H1 (cell line): ENCODE data around the gene SEMA4D. TPM values are rescaled to one million over a fixed set of nuclear protein-coding genes. Genes with fewer than 3 reads are reported as not detected.

Experiments used
- CTCF ChIA-PET: fragments of 300-600 bp; sonication (Branson Sonifier 250); formaldehyde crosslinking; loops from one replicate; lab custom pipeline; 2021; ENCODE audit not compliant: partially characterized antibody; lab: Charles Lee
- POLR2A ChIA-PET: fragments of 300-600 bp; sonication (Branson Sonifier 250); formaldehyde crosslinking; loops from one replicate; lab custom pipeline; 2021; ENCODE audit warnings: inconsistent platforms; ENCODE audit not compliant: partially characterized antibody; lab: Charles Lee
- DNase-seq, 2 experiments: peaks; one replicate each; pipeline versions ENCODE4 v3.0.0 to v3.0.0-alpha.2; 2010 to 2022; ENCODE audit warnings: low spot score in 2 of 2, low read depth in 1 of 2, mixed read lengths in 1 of 2
- FAIRE-seq: peaks from 2 replicates; lab custom pipeline; 2011; peaks lifted over from hg19 to GRCh38; lab: Jason Lieb, UNC
- H2AFZ ChIP-seq: 2 replicates; pipeline ENCODE4 v1.8.1; 2012; ENCODE audit warnings: low read length, inconsistent platforms
- H2AK5ac ChIP-seq: 2 replicates; pipeline ENCODE4 v1.6.1; 2013; ENCODE audit warnings: low read depth, low read length
- H2BK120ac ChIP-seq: replicated peaks from 2 replicates; pipeline ENCODE3; 2013; ENCODE audit warnings: low read depth, low read length, inconsistent platforms
- H2BK12ac ChIP-seq: 2 replicates; pipeline ENCODE4 v1.6.1; 2013; ENCODE audit warnings: low read depth, low read length
- H2BK15ac ChIP-seq: 2 replicates; pipeline ENCODE4 v1.6.1; 2013; ENCODE audit warnings: low read length
- H2BK20ac ChIP-seq: 2 replicates; pipeline ENCODE4 v1.6.1; 2013; ENCODE audit warnings: low read length
- H2BK5ac ChIP-seq: 2 replicates; pipeline ENCODE4 v1.6.1; 2013; ENCODE audit warnings: low read depth, low read length
- H3K14ac ChIP-seq: 2 replicates; pipeline ENCODE4 v1.6.1; 2013; ENCODE audit warnings: inconsistent platforms; ENCODE audit not compliant: insufficient read length
- H3K18ac ChIP-seq: 2 replicates; pipeline ENCODE4 v1.6.1; 2013; ENCODE audit warnings: low read length; ENCODE audit errors: extremely low read depth
- H3K23ac ChIP-seq: 2 replicates; pipeline ENCODE4 v1.6.1; 2013; ENCODE audit warnings: inconsistent platforms; ENCODE audit not compliant: insufficient read length
- H3K23me2 ChIP-seq: 2 replicates; pipeline ENCODE4 v1.6.1; 2013; ENCODE audit warnings: low read depth, low read length
- H3K27ac ChIP-seq: 2 replicates; pipeline ENCODE4 v1.6.1; 2011; ENCODE audit warnings: low read depth, low read length, inconsistent platforms
- H3K27me3 ChIP-seq, 4 experiments: replicated peaks in 1 of 4; 1 replicate in 1 of 4; 2 replicates in 3 of 4; pipeline versions ENCODE4 v1.6.1 to v1.8.1; 2011 to 2013; ENCODE audit warnings: low read length in 3 of 4, mild to moderate bottlenecking in 3 of 4, inconsistent platforms in 2 of 4, mixed read lengths in 2 of 4, moderate library complexity in 1 of 4; ENCODE audit not compliant: control insufficient read depth in 3 of 4, insufficient read depth in 3 of 4; ENCODE audit errors: extremely low read depth in 1 of 4
- H3K36me3 ChIP-seq, 4 experiments: 2 replicates each; pipeline versions ENCODE4 v1.6.1 to v1.8.1; 2011 to 2013; ENCODE audit warnings: mild to moderate bottlenecking in 4 of 4, low read length in 3 of 4, moderate library complexity in 2 of 4, control low read depth in 1 of 4, inconsistent platforms in 1 of 4; ENCODE audit not compliant: insufficient read depth in 4 of 4, control insufficient read depth in 2 of 4
- H3K4ac ChIP-seq: replicated peaks from 2 replicates; pipeline ENCODE3; 2013; ENCODE audit warnings: low read length, low read depth, mixed read lengths, inconsistent platforms; ENCODE audit not compliant: insufficient read length
- H3K4me1 ChIP-seq, 4 experiments: replicated peaks in 1 of 4; 1 replicate in 1 of 4; 2 replicates in 3 of 4; pipeline versions ENCODE4 v1.6.1 to v1.8.1; 2011 to 2013; ENCODE audit warnings: low read length in 3 of 4, inconsistent platforms in 2 of 4, mixed read lengths in 1 of 4; ENCODE audit not compliant: insufficient read depth in 4 of 4, control insufficient read depth in 3 of 4
- H3K4me2 ChIP-seq, 2 experiments: 2 replicates each; pipeline versions ENCODE4 v1.6.1 to v1.8.1; 2011 to 2013; ENCODE audit warnings: low read depth in 2 of 2, low read length in 2 of 2, control low read depth in 1 of 2, inconsistent platforms in 1 of 2, mild to moderate bottlenecking in 1 of 2; ENCODE audit not compliant: insufficient read depth in 1 of 2
- H3K4me3 ChIP-seq, 4 experiments: fragments of 200-600, 300-600 bp in 1 of 4; sonication (generic), shearing (Covaris generic), sonication (Bioruptor Twin) in 1 of 4; 2 replicates each; pipeline versions ENCODE4 v1.5.1 to v1.8.1; 2011 to 2016; ENCODE audit warnings: low read length in 4 of 4, low read depth in 3 of 4, control low read depth in 2 of 4, inconsistent platforms in 2 of 4, mild to moderate bottlenecking in 2 of 4, mixed read lengths in 1 of 4, moderate library complexity in 1 of 4; ENCODE audit not compliant: insufficient read depth in 2 of 4; ENCODE audit errors: extremely low read depth in 1 of 4
- H3K56ac ChIP-seq: replicated peaks from 2 replicates; pipeline ENCODE3; 2013; ENCODE audit warnings: low read depth, mild to moderate bottlenecking, mixed read lengths, low read length, inconsistent platforms; ENCODE audit not compliant: insufficient read length
- H3K79me1 ChIP-seq: 2 replicates; pipeline ENCODE4 v1.6.1; 2013; ENCODE audit warnings: low read depth, low read length, control low read depth
- H3K79me2 ChIP-seq, 2 experiments: 2 replicates each; pipeline versions ENCODE4 v1.6.1 to v1.8.1; 2012 to 2013; ENCODE audit warnings: low read length in 2 of 2, mild to moderate bottlenecking in 2 of 2, inconsistent platforms in 1 of 2; ENCODE audit not compliant: insufficient read depth in 2 of 2, control insufficient read depth in 1 of 2
- H3K9ac ChIP-seq, 4 experiments: replicated peaks in 1 of 4; 1 replicate in 1 of 4; 2 replicates in 3 of 4; pipeline versions ENCODE4 v1.6.1 to v1.8.1; 2011 to 2013; ENCODE audit warnings: low read depth in 3 of 4, low read length in 3 of 4, control low read depth in 2 of 4, mild to moderate bottlenecking in 2 of 4, moderate library complexity in 2 of 4, inconsistent platforms in 1 of 4; ENCODE audit errors: extremely low read depth in 1 of 4
- H3K9me3 ChIP-seq, 2 experiments: 2 replicates each; pipeline versions ENCODE4 v1.6.1 to v1.8.1; 2012 to 2013; ENCODE audit warnings: mild to moderate bottlenecking in 2 of 2, moderate library complexity in 2 of 2, control low read depth in 1 of 2, inconsistent platforms in 1 of 2, low read depth in 1 of 2, low read length in 1 of 2, mixed read lengths in 1 of 2; ENCODE audit not compliant: insufficient read depth in 2 of 2
- H4K20me1 ChIP-seq, 2 experiments: replicated peaks in 1 of 2; 2 replicates each; pipeline versions ENCODE3 to v1.8.1; 2011 to 2013; ENCODE audit warnings: inconsistent platforms in 2 of 2, low read length in 2 of 2, mild to moderate bottlenecking in 1 of 2; ENCODE audit not compliant: insufficient read depth in 2 of 2, control insufficient read depth in 1 of 2
- H4K5ac ChIP-seq: 2 replicates; pipeline ENCODE4 v1.6.1; 2013; ENCODE audit warnings: low read length, low read depth, mixed read lengths, inconsistent platforms; ENCODE audit not compliant: insufficient read length
- H4K8ac ChIP-seq: 2 replicates; pipeline ENCODE4 v1.8.0; 2013; ENCODE audit warnings: mild to moderate bottlenecking, moderate library complexity, low read length, inconsistent platforms; ENCODE audit not compliant: insufficient read depth; ENCODE audit errors: extremely low read depth
- H4K91ac ChIP-seq: replicated peaks from 2 replicates; pipeline ENCODE3; 2013; ENCODE audit warnings: low read length, mixed read lengths, inconsistent platforms; ENCODE audit not compliant: insufficient read length
- CTBP2 ChIP-seq: IDR thresholded peaks from 2 replicates; pipeline ENCODE4 v1.7.0; 2011; ENCODE audit warnings: borderline replicate concordance, mild to moderate bottlenecking, moderate library complexity, mixed read lengths, low read length; ENCODE audit not compliant: insufficient read depth, insufficient read length
- EP300 ChIP-seq, 2 experiments: IDR thresholded peaks; 1 replicate in 1 of 2; 2 replicates in 1 of 2; pipeline ENCODE4 v1.6.1; 2011 to 2012; ENCODE audit warnings: low read depth in 2 of 2, low read length in 2 of 2, mild to moderate bottlenecking in 2 of 2, borderline replicate concordance in 1 of 2, inconsistent platforms in 1 of 2, moderate library complexity in 1 of 2
- KDM4A ChIP-seq: IDR thresholded peaks from one replicate; pipeline ENCODE4 v1.7.1; 2012; ENCODE audit warnings: low read depth, mild to moderate bottlenecking, moderate library complexity, low read length, inconsistent platforms; ENCODE audit not compliant: severe bottlenecking
- NANOG ChIP-seq: IDR thresholded peaks from 2 replicates; pipeline ENCODE4 v1.6.1; 2011; ENCODE audit warnings: low read length, low read depth, mild to moderate bottlenecking, inconsistent platforms; ENCODE audit not compliant: insufficient read depth, poor library complexity, severe bottlenecking
- SP2 ChIP-seq: IDR thresholded peaks from 2 replicates; pipeline ENCODE4 v1.6.1; 2012; ENCODE audit warnings: mild to moderate bottlenecking, low read length, inconsistent platforms
- SP4 ChIP-seq: IDR thresholded peaks from 2 replicates; pipeline ENCODE4 v1.6.1; 2012; ENCODE audit warnings: low read length, inconsistent platforms
- SRF ChIP-seq: IDR thresholded peaks from 2 replicates; pipeline ENCODE4 v1.6.1; 2011; ENCODE audit warnings: mild to moderate bottlenecking, low read depth, low read length, moderate library complexity
- TBP ChIP-seq: IDR thresholded peaks from 2 replicates; pipeline ENCODE4 v1.6.1; 2011; ENCODE audit warnings: low read depth, low read length, improper control_type of control experiment
- TEAD4 ChIP-seq: IDR thresholded peaks from 2 replicates; pipeline ENCODE4 v1.6.1; 2012; ENCODE audit warnings: low read depth, low read length, inconsistent platforms, mixed read lengths
- WGBS, 2 experiments: shearing (Covaris generic) in 1 of 2; methylation state at CpG; one replicate each; pipeline versions ENCODE4 v1.1.6 to v1.1.7; 2013 to 2015; ENCODE audit warnings: low lambda C conversion rate in 2 of 2, mixed read lengths in 2 of 2, inconsistent platforms in 1 of 2, low coverage in 1 of 2, missing lambda C conversion rate in 1 of 2; ENCODE audit not compliant: insufficient replicate concordance in 2 of 2, insufficient coverage in 1 of 2, insufficient read length in 1 of 2; ENCODE audit errors: extremely low coverage in 1 of 2, missing lambda C conversion rate in 1 of 2; 5-methylcytosine and 5-hydroxymethylcytosine counted together
- polyA plus RNA-seq, 7 experiments: library from polyadenylated mRNA; depleted of rRNA in 3 of 7; stranded (reverse) in 5 of 7; unstranded in 2 of 7; fragments of >200 nt in 5 of 7; fragments of 200-250 nt in 2 of 7; gene quantifications; 1 replicate in 5 of 7; 2 replicates in 1 of 7; 4 replicates in 1 of 7; pipeline versions ENCODE4 v1.2.1 to v1.2.3, GENCODE V29; 2011 to 2013; ENCODE audit warnings: missing spikeins in 2 of 7, mixed read lengths in 2 of 7
- total RNA-seq: library from RNA; stranded (reverse); fragmentation: NEBNext Ultra II Directional; extraction: Animal tissue kit (Norgen Biotek cat#: 25700); gene quantifications from 2 replicates; pipeline ENCODE4 v1.2.1, GENCODE V29; 2021
- TF ChIP-seq, protein P1 (sequence below): IDR thresholded peaks from 2 replicates; pipeline ENCODE4 v1.6.1; 2012; ENCODE audit warnings: inconsistent platforms
- TF ChIP-seq, protein P2 (sequence below): IDR thresholded peaks from 2 replicates; pipeline ENCODE4 v1.6.1; 2012; ENCODE audit warnings: low read length, inconsistent platforms

SEMA4D gene
- total and polyA plus RNA-seq, 2 of the 8 experiments (the other 6 are each of a cell fraction or from before 2014, with no cell fraction given): 21.0 to 70.4 TPM

DNA sequence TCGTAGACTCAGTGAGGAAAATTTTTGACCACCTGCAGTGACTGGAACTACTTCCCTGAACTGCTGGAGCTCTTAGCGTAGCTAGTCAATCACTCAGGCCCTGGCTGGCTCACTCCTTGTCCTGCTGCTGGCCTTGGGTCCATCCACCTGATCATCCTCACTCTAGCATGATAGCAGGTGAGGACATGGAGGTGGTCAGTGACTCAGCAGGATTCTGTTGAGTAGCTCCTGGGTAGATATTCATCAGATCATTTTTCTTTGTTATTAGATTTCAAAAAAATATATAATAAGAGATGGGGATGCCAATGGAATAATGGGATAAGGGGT is 25.0 kb upstream of the SEMA4D start:
- no peak overlapping the region for H3K56ac ChIP-seq
- WGBS, 2 experiments: 91% methylated on average over 2 of the region's 2 CpGs; no CpG with 5 or more reads in 1 of the 2 experiments
- POLR2A ChIA-PET: interaction anchor here (1.2 kb wide), 1 partner anchor 11 kb away, joined by 3 read pairs; no protein-coding TSS in a partner anchor
- TF ChIP-seq, protein P1, sequence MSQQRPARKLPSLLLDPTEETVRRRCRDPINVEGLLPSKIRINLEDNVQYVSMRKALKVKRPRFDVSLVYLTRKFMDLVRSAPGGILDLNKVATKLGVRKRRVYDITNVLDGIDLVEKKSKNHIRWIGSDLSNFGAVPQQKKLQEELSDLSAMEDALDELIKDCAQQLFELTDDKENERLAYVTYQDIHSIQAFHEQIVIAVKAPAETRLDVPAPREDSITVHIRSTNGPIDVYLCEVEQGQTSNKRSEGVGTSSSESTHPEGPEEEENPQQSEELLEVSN: no peak
- TF ChIP-seq SP4 (no peak), SP2 (no peak), TEAD4 (no peak), NANOG (no peak), KDM4A (no peak), CTBP2 (no peak), TBP (no peak), EP300 (IDR thresholded peaks at IDR 0.05; ENCODE audit: borderline replicate concordance in 1 of 2, low read depth in 2 of 2, low read length in 2 of 2) (no peak), SRF (no peak)
- TF ChIP-seq, protein P2, sequence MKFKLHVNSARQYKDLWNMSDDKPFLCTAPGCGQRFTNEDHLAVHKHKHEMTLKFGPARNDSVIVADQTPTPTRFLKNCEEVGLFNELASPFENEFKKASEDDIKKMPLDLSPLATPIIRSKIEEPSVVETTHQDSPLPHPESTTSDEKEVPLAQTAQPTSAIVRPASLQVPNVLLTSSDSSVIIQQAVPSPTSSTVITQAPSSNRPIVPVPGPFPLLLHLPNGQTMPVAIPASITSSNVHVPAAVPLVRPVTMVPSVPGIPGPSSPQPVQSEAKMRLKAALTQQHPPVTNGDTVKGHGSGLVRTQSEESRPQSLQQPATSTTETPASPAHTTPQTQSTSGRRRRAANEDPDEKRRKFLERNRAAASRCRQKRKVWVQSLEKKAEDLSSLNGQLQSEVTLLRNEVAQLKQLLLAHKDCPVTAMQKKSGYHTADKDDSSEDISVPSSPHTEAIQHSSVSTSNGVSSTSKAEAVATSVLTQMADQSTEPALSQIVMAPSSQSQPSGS: no peak

More for the DNA sequence above, 25.0 kb upstream of the SEMA4D start:
- Histone ChIP-seq H3K27me3 (no peaks in the 10 kb centered on the region; a peak in 1 of 7 replicates), H3K14ac (no peak overlapping the region), H3K79me2 (no peaks in the 10 kb centered on the region), H2BK5ac (no peak overlapping the region), H3K27ac (no peak overlapping the region), H3K4me2 (no peak overlapping the region), H3K36me3 (no peaks in the 10 kb centered on the region; a peak in 1 of 8 replicates), H3K9ac (no peak overlapping the region), H3K4ac (no peak overlapping the region), H4K91ac (peak overlapping the region; percentile 52), H2BK15ac (no peak overlapping the region), H3K23me2 (no peaks in the 10 kb centered on the region), H2AK5ac (no peak overlapping the region), H3K4me3 (no peak overlapping the region), H2AFZ (no peak overlapping the region), H2BK120ac (no peak overlapping the region), H4K8ac (no peak overlapping the region), H4K20me1 (no peaks in the 10 kb centered on the region), H3K18ac (no peak overlapping the region), H3K79me1 (no peaks in the 10 kb centered on the region), H3K4me1 (no peaks in the 10 kb centered on the region), H2BK20ac (no peak overlapping the region), H3K9me3 (no peaks in the 10 kb centered on the region), H2BK12ac (0 out of 2 replicates have a peak overlapping the region, but pooled peaks have one; percentile 46), H4K5ac (peak overlapping the region; percentile 25), H3K23ac (no peak overlapping the region)
- CTCF ChIA-PET: interaction anchor here (0.7 to 2.0 kb wide), 9 partner anchors 11 to 477 kb away, joined by 3 to 7 read pairs (median 3); no protein-coding TSS in a partner anchor
- no peak for DNase-seq
- no peak for FAIRE-seq
